Choroid plexus epithelial cell (primary cell): ENCODE measurements around the gene C6orf58.

ENCODE experiments used
- DNase-seq: peaks from one replicate; pipeline ENCODE4 v3.0.0-alpha.2; 2010; ENCODE audit warnings: low read depth
- H3K4me3 ChIP-seq: 2 replicates; pipeline ENCODE4 v1.5.1; 2011; ENCODE audit warnings: low read depth, mild to moderate bottlenecking, control low read depth, low read length, moderate library complexity
- TF ChIP-seq, protein P1 (sequence below): conservative IDR thresholded peaks from 2 replicates; pipeline ENCODE4 v1.5.1; 2011; ENCODE audit warnings: low read depth, mild to moderate bottlenecking, control low read depth, inconsistent platforms, low read length, moderate library complexity

Gene C6orf58

DNA sequence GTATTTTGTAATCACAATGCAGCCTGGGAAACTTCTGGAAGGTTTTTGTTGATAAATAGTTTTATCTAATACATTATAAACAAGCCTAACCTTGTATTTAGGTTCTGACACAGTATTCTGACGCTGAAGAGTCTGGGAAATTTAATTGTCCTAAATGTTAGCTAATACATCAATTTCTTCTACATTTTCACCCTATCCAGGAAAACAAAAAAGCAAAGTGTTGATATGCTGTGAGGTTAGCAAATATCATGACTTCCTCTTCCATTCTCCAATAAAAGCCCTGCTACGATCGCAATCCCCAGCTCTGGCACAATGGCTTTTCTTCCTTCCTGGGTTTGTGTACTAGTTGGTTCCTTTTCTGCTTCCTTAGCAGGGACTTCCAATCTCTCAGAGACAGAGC is at the start of gene C6orf58:
TSS of gene C6orf58 (plus strand) at position 301 of the 400 bp plus-strand sequence. CDS start at position 313, 12 bp downstream.
- H3K4me3 ChIP-seq, result no peak within 1 kb of the TSS
- TF ChIP-seq, protein P1, sequence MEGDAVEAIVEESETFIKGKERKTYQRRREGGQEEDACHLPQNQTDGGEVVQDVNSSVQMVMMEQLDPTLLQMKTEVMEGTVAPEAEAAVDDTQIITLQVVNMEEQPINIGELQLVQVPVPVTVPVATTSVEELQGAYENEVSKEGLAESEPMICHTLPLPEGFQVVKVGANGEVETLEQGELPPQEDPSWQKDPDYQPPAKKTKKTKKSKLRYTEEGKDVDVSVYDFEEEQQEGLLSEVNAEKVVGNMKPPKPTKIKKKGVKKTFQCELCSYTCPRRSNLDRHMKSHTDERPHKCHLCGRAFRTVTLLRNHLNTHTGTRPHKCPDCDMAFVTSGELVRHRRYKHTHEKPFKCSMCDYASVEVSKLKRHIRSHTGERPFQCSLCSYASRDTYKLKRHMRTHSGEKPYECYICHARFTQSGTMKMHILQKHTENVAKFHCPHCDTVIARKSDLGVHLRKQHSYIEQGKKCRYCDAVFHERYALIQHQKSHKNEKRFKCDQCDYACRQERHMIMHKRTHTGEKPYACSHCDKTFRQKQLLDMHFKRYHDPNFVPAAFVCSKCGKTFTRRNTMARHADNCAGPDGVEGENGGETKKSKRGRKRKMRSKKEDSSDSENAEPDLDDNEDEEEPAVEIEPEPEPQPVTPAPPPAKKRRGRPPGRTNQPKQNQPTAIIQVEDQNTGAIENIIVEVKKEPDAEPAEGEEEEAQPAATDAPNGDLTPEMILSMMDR, result no peak
- DNase-seq, result no peak

DNA sequence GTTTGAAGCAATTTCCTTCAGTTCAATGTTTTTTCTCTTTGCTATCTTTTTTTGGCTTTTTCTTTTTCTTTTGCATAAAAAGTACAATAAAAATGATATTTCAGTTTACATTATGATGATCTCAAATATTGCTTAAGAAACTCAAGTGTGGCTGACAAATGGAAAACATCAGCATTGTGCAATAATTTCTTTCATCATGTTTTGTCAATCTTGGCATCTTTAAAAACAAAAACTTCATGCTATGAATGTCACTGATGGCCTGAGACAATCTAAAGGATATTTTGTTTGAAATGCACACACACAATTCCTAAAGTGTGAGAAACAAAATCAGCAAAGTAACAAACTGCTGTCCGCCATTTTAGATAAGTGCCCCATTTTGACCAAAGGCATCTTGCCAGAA is 44.0 kb upstream of the C6orf58 start:
- TF ChIP-seq, protein P1, result no peak
- peak; percentile 41 for DNase-seq
- H3K4me3 ChIP-seq, result no peak overlapping the region

DNA sequence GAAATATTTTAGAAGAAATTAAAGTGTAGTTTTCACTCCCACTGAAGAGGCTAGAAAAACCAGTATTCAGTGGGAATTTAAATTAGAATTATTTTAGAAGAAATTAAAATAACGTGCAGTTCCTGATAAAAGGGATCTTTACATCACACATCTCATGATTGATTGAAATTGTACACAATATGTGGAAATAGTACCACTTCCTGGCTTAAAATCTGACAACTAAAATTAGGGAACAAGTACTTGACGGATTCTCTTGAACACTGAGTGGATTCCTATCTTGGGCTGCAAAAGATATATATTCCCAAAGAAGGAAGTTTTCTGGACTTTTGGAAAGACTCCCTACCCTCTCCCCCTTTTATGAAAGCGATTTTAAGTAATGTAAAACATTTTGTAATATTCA is 43.2 kb upstream of the C6orf58 start:
- no peak for DNase-seq
- no peak overlapping the region for H3K4me3 ChIP-seq
- TF ChIP-seq, protein P1, result no peak

DNA sequence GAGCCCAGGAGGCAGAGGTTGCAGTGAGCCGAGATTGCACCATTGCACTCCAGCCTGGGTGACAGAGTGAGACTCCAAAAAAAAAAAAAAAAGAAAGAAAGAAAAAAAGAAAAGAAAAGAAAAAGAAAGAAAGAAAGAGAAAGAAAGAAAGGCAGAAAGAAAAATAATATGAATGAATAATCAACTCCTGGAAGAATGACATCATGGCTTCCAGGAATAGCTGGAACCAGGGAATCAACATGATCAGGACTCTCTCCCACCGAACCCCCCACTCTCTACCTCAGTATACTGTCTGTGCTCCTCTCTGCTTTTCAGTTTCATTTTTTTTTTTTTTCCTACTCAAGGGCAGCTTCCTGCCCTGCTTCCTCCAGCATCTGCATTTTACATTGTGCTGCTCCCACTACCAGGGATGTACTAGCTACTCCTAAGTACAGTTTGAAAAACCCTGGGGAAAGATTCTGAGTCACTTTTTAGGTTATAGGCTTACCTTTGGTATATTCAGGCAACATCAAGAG is 38.2 kb upstream of the C6orf58 start:
- DNase-seq, result no peak
- no peak overlapping the region for H3K4me3 ChIP-seq
- TF ChIP-seq, protein P1, result no peak

DNA sequence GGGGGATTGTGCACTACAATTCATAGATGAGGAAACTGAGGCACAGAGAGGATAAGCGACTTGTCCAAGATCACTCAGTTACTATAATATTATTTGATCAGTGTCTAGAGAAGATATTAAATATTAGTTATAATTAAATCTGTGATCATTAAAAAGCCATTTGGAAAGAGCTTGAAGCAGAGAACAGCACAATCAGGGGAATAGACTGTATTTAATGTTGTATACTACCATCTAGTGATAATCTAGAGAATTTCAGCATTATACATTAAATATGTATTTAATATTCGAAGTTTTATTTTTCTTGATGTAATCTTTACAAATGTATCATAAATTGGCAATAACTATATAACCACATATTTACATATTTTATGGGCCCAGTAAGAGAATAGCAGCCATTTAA is 37.7 kb upstream of the C6orf58 start:
- H3K4me3 ChIP-seq, result no peak overlapping the region
- TF ChIP-seq, protein P1, result peak; percentile 45
- DNase-seq, result peak; percentile 65

DNA sequence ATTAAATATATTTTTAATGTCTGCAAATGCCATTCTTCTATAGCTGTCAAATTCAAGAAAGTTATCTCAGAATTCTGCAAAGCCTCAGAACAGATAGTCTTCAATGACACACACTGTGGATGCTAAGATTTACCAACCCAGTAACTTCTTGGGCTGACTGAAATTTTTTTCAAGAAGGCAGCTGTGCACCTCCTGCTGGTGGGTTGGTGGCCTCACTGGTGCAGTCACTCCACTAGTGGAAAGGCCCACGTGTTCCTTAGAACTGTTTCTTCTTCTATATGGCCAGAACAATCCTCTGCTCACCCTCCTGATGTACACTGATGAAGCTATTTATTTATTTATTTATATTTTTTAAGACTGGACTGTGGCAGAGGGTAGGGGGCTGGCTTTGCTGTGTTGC is 29.8 kb upstream of the C6orf58 start:
- DNase-seq, result peak; percentile 30
- TF ChIP-seq, protein P1, result peak; percentile 53
- H3K4me3 ChIP-seq, result no peak overlapping the region

DNA sequence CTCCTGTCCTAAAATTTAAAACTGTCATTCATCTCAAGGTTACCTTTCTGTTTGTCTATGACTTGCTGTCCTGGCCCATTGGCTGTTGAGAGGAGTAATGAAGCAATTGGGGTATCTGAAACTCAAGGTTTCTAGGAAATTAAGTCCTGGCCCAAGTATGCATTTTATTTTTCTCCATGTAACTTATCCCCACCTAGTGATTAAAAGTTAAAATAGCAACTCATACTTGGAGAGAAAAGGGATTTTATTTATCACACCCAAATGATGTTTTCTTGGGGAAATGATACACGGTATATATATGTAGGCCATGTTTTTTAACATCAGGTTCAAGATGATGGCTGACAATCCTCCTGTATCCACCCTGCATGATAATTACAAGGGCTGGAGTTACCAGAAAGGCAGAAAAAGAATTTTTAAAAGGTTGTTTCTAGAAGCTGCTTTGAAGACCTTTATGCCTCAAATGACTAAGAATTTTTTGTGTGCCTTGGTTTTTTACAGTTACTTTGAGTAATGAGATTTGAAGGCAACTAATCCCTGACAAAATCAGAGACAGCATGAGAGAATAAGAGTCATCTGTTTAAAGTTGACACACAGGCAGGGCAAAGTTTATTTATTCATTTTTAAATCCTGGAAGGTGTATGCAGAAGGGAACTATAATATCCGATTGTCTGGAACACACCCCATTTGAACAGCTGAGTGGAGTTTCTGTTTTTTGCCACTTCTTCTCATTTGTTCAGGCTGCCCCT is 28.9 kb upstream of the C6orf58 start:
- TF ChIP-seq, protein P1, result peak; percentile 52
- no peak overlapping the region for H3K4me3 ChIP-seq
- peak; percentile 45 for DNase-seq
